MM.1S (cell line): ENCODE measurements around the gene TCF12.

Experiments
- EZH2phosphoT487 ChIP-seq: fragments of 300-600 bp; sonication (generic); IDR thresholded peaks from 2 replicates; pipeline ENCODE4 v1.6.1; 2018; ENCODE audit warnings: antibody characterized with exemption, low read length
- TF ChIP-seq, protein P1 (sequence below): fragments of 300-600 bp; sonication (generic); IDR thresholded peaks from 2 replicates; pipeline ENCODE4 v1.5.1; 2016; ENCODE audit warnings: antibody characterized with exemption, low read length, mixed read lengths

DNA sequence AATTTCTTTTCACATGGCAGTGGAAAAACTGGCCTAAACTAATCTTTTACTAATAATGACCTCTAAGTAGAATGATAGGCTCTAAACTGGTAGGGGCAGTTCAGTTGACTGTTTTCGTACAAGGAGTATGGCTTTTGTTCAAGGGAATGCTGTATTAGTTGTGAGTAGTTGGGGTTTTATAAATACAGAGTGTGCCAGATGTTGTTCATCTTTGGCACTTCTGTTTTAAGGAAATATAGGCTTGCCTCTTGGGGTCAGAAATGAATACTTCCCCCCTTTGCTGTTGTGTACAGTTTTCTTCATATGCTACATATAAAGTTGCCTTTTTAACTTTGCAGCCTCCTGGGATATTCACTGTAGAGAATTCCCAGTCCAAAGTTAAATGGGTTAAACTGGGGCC lies 276.9 kb downstream of the TCF12 start:
- TF ChIP-seq, protein P1, sequence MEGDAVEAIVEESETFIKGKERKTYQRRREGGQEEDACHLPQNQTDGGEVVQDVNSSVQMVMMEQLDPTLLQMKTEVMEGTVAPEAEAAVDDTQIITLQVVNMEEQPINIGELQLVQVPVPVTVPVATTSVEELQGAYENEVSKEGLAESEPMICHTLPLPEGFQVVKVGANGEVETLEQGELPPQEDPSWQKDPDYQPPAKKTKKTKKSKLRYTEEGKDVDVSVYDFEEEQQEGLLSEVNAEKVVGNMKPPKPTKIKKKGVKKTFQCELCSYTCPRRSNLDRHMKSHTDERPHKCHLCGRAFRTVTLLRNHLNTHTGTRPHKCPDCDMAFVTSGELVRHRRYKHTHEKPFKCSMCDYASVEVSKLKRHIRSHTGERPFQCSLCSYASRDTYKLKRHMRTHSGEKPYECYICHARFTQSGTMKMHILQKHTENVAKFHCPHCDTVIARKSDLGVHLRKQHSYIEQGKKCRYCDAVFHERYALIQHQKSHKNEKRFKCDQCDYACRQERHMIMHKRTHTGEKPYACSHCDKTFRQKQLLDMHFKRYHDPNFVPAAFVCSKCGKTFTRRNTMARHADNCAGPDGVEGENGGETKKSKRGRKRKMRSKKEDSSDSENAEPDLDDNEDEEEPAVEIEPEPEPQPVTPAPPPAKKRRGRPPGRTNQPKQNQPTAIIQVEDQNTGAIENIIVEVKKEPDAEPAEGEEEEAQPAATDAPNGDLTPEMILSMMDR: no peak
- TF ChIP-seq EZH2phosphoT487: no peak
